Dermis blood vessel endothelial cell (primary cell): ENCODE data around the gene MARCOL. TPM values are rescaled to one million over a fixed set of nuclear protein-coding genes. Genes with fewer than 3 reads are reported as not detected.
"Not testable (repeated sequence)": the region's sequence is repeated elsewhere in the genome, so short reads cannot be mapped to it uniquely, and the experiment has no call there.

Source experiments
- DNase-seq: peaks from one replicate; pipeline ENCODE4 v3.0.0; 2010
- total RNA-seq: library from RNA; depleted of rRNA; stranded (reverse); fragments of >200 nt; gene quantifications from 2 replicates; pipeline ENCODE4 v1.2.3, GENCODE V29; 2014

The MARCOL gene
- total RNA-seq, 1 donor from 2014 or later, result not detected

DNA sequence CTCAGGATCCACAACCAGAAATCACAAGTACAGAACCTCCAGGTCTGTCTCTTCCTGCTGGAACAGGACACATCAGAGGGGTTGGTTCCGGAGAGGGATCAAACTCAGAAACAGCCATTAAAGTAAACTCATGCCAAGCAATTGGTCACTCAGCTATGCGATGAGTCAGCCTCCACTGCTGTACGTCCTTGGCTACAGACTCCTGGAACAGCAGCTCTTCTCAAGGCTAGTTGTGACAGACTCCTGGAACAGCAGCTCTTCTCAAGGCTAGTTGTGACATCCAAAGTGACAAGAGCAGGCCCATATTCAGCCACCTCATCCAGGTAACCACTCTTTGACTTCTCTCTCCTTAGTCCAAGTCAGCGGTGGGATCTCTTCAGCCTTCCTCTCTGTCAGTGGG lies 30.2 kb downstream of the MARCOL start, which contains the start of gene SPINK13:
Gene SPINK13, plus strand, starts transcription at position 229 of the 400 bp plus-strand sequence. CDS start 1,279 bp downstream, outside the sequence.
- DNase-seq, result peak; percentile 65

DNA sequence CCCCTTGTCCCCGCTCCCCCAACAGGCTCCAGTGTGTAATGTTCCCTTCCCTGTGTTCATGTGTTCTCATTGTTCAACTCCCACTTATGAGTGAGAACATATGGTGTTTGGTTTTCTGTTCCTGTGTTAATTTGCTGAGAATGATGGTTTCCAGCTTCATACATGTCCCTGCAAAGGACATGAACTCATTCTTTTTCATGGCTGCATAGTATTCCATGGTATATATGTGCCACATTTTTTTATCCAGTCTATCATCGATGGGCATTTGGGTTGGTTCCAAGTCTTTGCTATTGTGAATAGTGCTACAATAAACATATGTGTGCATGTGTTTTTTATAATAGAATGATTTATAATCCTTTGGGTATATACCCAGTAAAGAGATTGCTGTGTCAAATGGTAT lies 36.8 kb downstream of the MARCOL start:
- DNase-seq, result not testable (repeated sequence)

DNA sequence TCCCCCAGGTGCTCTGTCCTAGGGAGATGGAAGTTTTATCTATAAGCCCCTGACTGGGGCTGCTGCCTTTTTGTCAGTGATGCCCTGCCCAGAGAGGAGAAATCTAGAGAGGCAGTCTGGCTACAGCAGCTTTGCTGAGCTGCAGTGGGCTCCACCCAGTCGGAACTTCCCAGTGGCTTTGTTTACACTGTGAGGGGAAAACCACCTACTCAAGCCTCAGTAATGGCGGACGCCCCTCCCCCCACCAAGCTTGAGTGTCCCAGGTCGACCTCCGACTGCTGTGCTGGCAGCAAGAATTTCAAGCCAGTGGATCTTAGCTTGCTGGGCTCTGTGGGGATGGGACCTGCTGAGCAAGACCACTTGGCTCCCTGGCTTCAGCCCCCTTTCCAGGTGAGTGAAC lies 42.6 kb downstream of the MARCOL start:
- not testable (repeated sequence) for DNase-seq

DNA sequence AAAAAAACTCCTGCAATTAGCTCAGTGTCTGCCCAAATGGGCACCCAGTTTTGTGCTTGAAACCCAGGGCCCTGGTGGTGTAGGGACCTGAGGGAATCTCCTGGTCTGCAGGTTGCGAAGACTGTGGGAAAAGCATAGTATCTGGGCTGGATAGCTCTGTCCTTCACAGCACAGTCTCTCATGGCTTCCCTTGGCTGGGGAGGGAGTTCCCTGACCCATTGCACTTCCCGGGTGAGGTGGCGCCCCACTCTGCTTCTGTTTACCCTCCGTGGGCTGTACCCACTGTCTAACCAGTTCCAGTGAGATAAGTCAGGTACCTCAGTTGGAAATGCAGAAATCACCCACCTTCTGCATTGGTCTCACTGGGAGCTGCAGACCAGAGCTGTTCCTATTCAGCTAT lies 43.0 kb downstream of the MARCOL start:
- not testable (repeated sequence) for DNase-seq

DNA sequence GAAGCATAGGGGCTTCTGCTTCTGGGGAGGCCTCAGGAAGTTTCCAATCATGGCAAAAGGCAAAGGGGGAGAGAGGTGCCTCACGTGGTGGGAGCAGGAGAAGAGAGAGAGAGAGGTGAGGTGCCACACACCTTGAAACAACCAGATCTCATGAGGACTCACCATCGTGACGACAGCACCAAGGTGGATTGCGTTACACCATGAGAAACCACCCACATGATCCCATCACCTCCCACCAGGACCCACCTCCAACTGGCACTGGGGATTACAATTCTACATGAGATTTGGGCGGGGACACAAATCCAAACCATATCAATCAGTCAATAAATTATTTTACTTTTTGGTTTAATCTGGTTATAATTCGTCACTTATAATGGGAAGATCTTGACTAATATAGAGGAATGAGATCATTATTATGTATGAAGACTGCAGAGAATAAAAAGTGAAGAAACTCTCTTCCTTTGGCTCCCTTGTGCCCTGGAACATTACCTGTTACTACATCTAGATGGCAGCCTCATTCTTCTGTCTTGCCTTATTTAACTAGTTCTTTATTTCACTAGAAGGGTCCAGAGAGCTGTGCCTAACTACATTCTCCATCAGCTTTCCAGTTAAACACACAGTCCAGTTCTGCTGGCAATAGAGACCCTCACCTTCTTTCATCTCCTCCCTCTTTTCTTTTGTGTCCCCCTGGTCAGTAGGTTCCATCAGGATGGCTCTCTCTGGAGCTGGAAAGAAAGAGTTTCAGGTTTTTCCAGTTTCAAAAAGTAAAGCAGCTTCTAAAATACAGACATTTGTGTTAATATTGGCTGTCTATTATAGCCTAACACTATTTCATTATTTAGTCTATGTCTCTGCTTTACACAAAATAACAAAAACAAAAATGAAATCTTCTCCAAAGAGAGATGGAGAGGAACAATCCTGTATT lies 52.2 kb downstream of the MARCOL start:
- peak; percentile 42 for DNase-seq

Other genes with a start within 250 kb of the MARCOL start
- gene SPINK5, start 174.5 kb upstream of the MARCOL start, total RNA-seq, result 0.09 and 0.85 TPM in 2 replicates
- gene SPINK14, start 70.0 kb upstream of the MARCOL start, total RNA-seq, result not detected in 2 replicates
- gene SPINK6, start 35.5 kb upstream of the MARCOL start, total RNA-seq, result not detected in 2 replicates
- not detected in 2 replicates for gene SPINK13, start 30.3 kb downstream of the MARCOL start, total RNA-seq
- not detected in 2 replicates for gene SPINK7, start 73.9 kb downstream of the MARCOL start, total RNA-seq
- gene SPINK9, start 97.0 kb downstream of the MARCOL start, total RNA-seq, result not detected in 2 replicates
- gene FBXO38, start 145.4 kb downstream of the MARCOL start, total RNA-seq, result 47.7 and 63.3 TPM in 2 replicates